ENCODE data around the gene AP3B1. TPM values are rescaled to one million over a fixed set of nuclear protein-coding genes. Genes with fewer than 3 reads are reported as not detected.

Gene AP3B1
- total RNA-seq, 2 donors from 2014 or later, result 34.5 to 40.6 TPM

GRCh38 chr5:78283802-78284201 is 10.7 kb downstream of the AP3B1 start:
- Mint-ChIP-seq H3K36me3 (ENCODE audit: low read depth) (no peaks in the 10 kb centered on the region), H3K27ac (no peak overlapping the region), H3K4me3 (no peak overlapping the region), H3K4me1 (peaks cover 28% of the 10 kb centered on the region), H3K27me3 (no peaks in the 10 kb centered on the region)
- H3K9me3 ChIP-seq (ENCODE audit: control insufficient read depth, low read length, poor library complexity, severe bottlenecking), result no peaks in the 10 kb centered on the region
- no peak for DNase-seq
- no peak for ATAC-seq

GRCh38 chr5:78283105-78283504 is 11.4 kb downstream of the AP3B1 start:
- no peaks in the 10 kb centered on the region for H3K9me3 ChIP-seq (ENCODE audit: control insufficient read depth, low read length, poor library complexity, severe bottlenecking)
- Mint-ChIP-seq H3K36me3 (ENCODE audit: low read depth) (no peaks in the 10 kb centered on the region), H3K4me1 (peaks cover 28% of the 10 kb centered on the region), H3K27me3 (no peaks in the 10 kb centered on the region), H3K27ac (no peak overlapping the region), H3K4me3 (no peak overlapping the region)
- no peak for DNase-seq
- ATAC-seq, result no peak

- H3K27ac Mint-ChIP-seq, result no peak overlapping the region
- peaks cover 3% of the 10 kb centered on the region for H3K36me3 Mint-ChIP-seq (ENCODE audit: low read depth)
- H3K27me3 Mint-ChIP-seq, result no peaks in the 10 kb centered on the region
- no peak overlapping the region for H3K4me3 Mint-ChIP-seq
- no peaks in the 10 kb centered on the region for H3K9me3 ChIP-seq (ENCODE audit: control insufficient read depth, low read length, poor library complexity, severe bottlenecking)
- DNase-seq (no peak), ATAC-seq (no peak)
- peaks cover 27% of the 10 kb centered on the region for H3K4me1 Mint-ChIP-seq
These were observed 14.2 kb downstream of the AP3B1 start for GRCh38 chr5:78280261-78280660.

GRCh38 chr5:78279194-78279593 is 15.3 kb downstream of the AP3B1 start:
- DNase-seq (no peak), ATAC-seq (no peak)
- H3K4me3 Mint-ChIP-seq, result no peak overlapping the region
- H3K4me1 Mint-ChIP-seq, result peaks cover 27% of the 10 kb centered on the region
- no peaks in the 10 kb centered on the region for H3K9me3 ChIP-seq (ENCODE audit: control insufficient read depth, low read length, poor library complexity, severe bottlenecking)
- no peak overlapping the region for H3K27ac Mint-ChIP-seq
- H3K27me3 Mint-ChIP-seq, result no peaks in the 10 kb centered on the region
- peaks cover 3% of the 10 kb centered on the region for H3K36me3 Mint-ChIP-seq (ENCODE audit: low read depth)

GRCh38 chr5:78277715-78278114 is 16.8 kb downstream of the AP3B1 start:
- Mint-ChIP-seq H3K4me1 (peaks cover 27% of the 10 kb centered on the region), H3K27me3 (no peaks in the 10 kb centered on the region), H3K27ac (no peak overlapping the region), H3K4me3 (no peak overlapping the region), H3K36me3 (ENCODE audit: low read depth) (peaks cover 3% of the 10 kb centered on the region)
- no peak for DNase-seq
- H3K9me3 ChIP-seq (ENCODE audit: control insufficient read depth, low read length, poor library complexity, severe bottlenecking), result no peaks in the 10 kb centered on the region
- ATAC-seq, result no peak

GRCh38 chr5:78275998-78276543 is 18.4 kb downstream of the AP3B1 start:
- Mint-ChIP-seq H3K4me1 (peaks cover 32% of the 10 kb centered on the region), H3K4me3 (no peak overlapping the region), H3K27ac (no peak overlapping the region), H3K27me3 (no peaks in the 10 kb centered on the region), H3K36me3 (ENCODE audit: low read depth) (peaks cover 3% of the 10 kb centered on the region)
- DNase-seq, result no peak
- no peaks in the 10 kb centered on the region for H3K9me3 ChIP-seq (ENCODE audit: control insufficient read depth, low read length, poor library complexity, severe bottlenecking)
- no peak for ATAC-seq

GRCh38 chr5:78274540-78275197 is 19.8 kb downstream of the AP3B1 start:
- no peak for DNase-seq
- H3K9me3 ChIP-seq (ENCODE audit: control insufficient read depth, low read length, poor library complexity, severe bottlenecking), result no peaks in the 10 kb centered on the region
- Mint-ChIP-seq H3K4me1 (peaks cover 32% of the 10 kb centered on the region), H3K27me3 (no peaks in the 10 kb centered on the region), H3K36me3 (ENCODE audit: low read depth) (peaks cover 3% of the 10 kb centered on the region), H3K4me3 (no peak overlapping the region), H3K27ac (peak overlapping the region; percentile 6)
- no peak for ATAC-seq

GRCh38 chr5:78273436-78273835 is 21.1 kb downstream of the AP3B1 start:
- H3K27ac Mint-ChIP-seq, result no peak overlapping the region
- H3K36me3 Mint-ChIP-seq (ENCODE audit: low read depth), result peaks cover 3% of the 10 kb centered on the region
- DNase-seq (no peak), ATAC-seq (no peak)
- no peak overlapping the region for H3K4me3 Mint-ChIP-seq
- H3K9me3 ChIP-seq (ENCODE audit: control insufficient read depth, low read length, poor library complexity, severe bottlenecking), result no peaks in the 10 kb centered on the region
- no peaks in the 10 kb centered on the region for H3K27me3 Mint-ChIP-seq
- H3K4me1 Mint-ChIP-seq, result peaks cover 34% of the 10 kb centered on the region

- no peak overlapping the region for H3K4me3 Mint-ChIP-seq
- ATAC-seq (no peak), DNase-seq (no peak)
- H3K4me1 Mint-ChIP-seq, result peaks cover 26% of the 10 kb centered on the region
- H3K9me3 ChIP-seq (ENCODE audit: control insufficient read depth, low read length, poor library complexity, severe bottlenecking), result no peaks in the 10 kb centered on the region
- no peaks in the 10 kb centered on the region for H3K27me3 Mint-ChIP-seq
- no peaks in the 10 kb centered on the region for H3K36me3 Mint-ChIP-seq (ENCODE audit: low read depth)
- peak overlapping the region; percentile 72 for H3K27ac Mint-ChIP-seq
These were observed 22.7 kb downstream of the AP3B1 start for GRCh38 chr5:78271766-78272165.

- H3K9me3 ChIP-seq (ENCODE audit: control insufficient read depth, low read length, poor library complexity, severe bottlenecking), result no peaks in the 10 kb centered on the region
- peak; percentile 67 for ATAC-seq
- H3K4me3 Mint-ChIP-seq, result no peak overlapping the region
- no peak for DNase-seq
- H3K27ac Mint-ChIP-seq, result peak overlapping the region; percentile 8
- H3K36me3 Mint-ChIP-seq (ENCODE audit: low read depth), result peaks cover 4% of the 10 kb centered on the region
- no peaks in the 10 kb centered on the region for H3K27me3 Mint-ChIP-seq
- H3K4me1 Mint-ChIP-seq, result peaks cover 19% of the 10 kb centered on the region
These were observed 25.3 kb downstream of the AP3B1 start for GRCh38 chr5:78269088-78269703.

- ATAC-seq, result no peak
- H3K36me3 Mint-ChIP-seq (ENCODE audit: low read depth), result peaks cover 4% of the 10 kb centered on the region
- H3K27ac Mint-ChIP-seq, result no peak overlapping the region
- no peak overlapping the region for H3K4me3 Mint-ChIP-seq
- no peaks in the 10 kb centered on the region for H3K9me3 ChIP-seq (ENCODE audit: control insufficient read depth, low read length, poor library complexity, severe bottlenecking)
- DNase-seq, result no peak
- H3K27me3 Mint-ChIP-seq, result no peaks in the 10 kb centered on the region
- peaks cover 15% of the 10 kb centered on the region for H3K4me1 Mint-ChIP-seq
These were observed 26.1 kb downstream of the AP3B1 start for GRCh38 chr5:78268356-78268755.

- DNase-seq (no peak), ATAC-seq (no peak)
- H3K4me1 Mint-ChIP-seq, result peaks cover 3% of the 10 kb centered on the region
- no peaks in the 10 kb centered on the region for H3K27me3 Mint-ChIP-seq
- H3K4me3 Mint-ChIP-seq, result no peak overlapping the region
- H3K27ac Mint-ChIP-seq, result no peak overlapping the region
- H3K9me3 ChIP-seq (ENCODE audit: control insufficient read depth, low read length, poor library complexity, severe bottlenecking), result no peaks in the 10 kb centered on the region
- H3K36me3 Mint-ChIP-seq (ENCODE audit: low read depth), result peaks cover 10% of the 10 kb centered on the region
These were observed 29.3 kb downstream of the AP3B1 start for GRCh38 chr5:78265163-78265562.

- H3K36me3 Mint-ChIP-seq (ENCODE audit: low read depth), result peaks cover 10% of the 10 kb centered on the region
- peaks cover 3% of the 10 kb centered on the region for H3K4me1 Mint-ChIP-seq
- no peaks in the 10 kb centered on the region for H3K27me3 Mint-ChIP-seq
- H3K9me3 ChIP-seq (ENCODE audit: control insufficient read depth, low read length, poor library complexity, severe bottlenecking), result no peaks in the 10 kb centered on the region
- H3K27ac Mint-ChIP-seq, result no peak overlapping the region
- DNase-seq (no peak), ATAC-seq (no peak)
- no peak overlapping the region for H3K4me3 Mint-ChIP-seq
These were observed 29.9 kb downstream of the AP3B1 start for GRCh38 chr5:78264600-78264999.

- Mint-ChIP-seq H3K4me3 (no peak overlapping the region), H3K4me1 (peaks cover 28% of the 10 kb centered on the region), H3K27ac (no peak overlapping the region), H3K36me3 (ENCODE audit: low read depth) (peaks cover 17% of the 10 kb centered on the region), H3K27me3 (no peaks in the 10 kb centered on the region)
- ATAC-seq, result no peak
- no peaks in the 10 kb centered on the region for H3K9me3 ChIP-seq (ENCODE audit: control insufficient read depth, low read length, poor library complexity, severe bottlenecking)
- DNase-seq, result no peak
These were observed 33.7 kb downstream of the AP3B1 start for GRCh38 chr5:78260771-78261170.
